Prostate gland (tissue), 2 donors: Measurements from ENCODE around the gene IDUA.

Source experiments
- POLR2A ChIP-seq: fragments of 450-650 bp; IDR thresholded peaks from one replicate; pipeline ENCODE4 v1.6.1; 2016; ENCODE audit warnings: antibody characterized with exemption, mild to moderate bottlenecking
- POLR2AphosphoS5 ChIP-seq: sonication (generic); formaldehyde crosslinking; IDR thresholded peaks from one replicate; pipeline ENCODE4 v1.6.1; 2017; ENCODE audit warnings: antibody characterized with exemption
- TF ChIP-seq, protein P1 (sequence below), 4 experiments: fragments of 200-600 bp in 2 of 4; fragments of 450-650 bp in 2 of 4; sonication (generic) in 2 of 4; IDR thresholded peaks; 1 replicate in 3 of 4; 2 replicates in 1 of 4; pipeline ENCODE4 v1.5.1; 2016 to 2019; ENCODE audit warnings: antibody characterized with exemption in 4 of 4, mild to moderate bottlenecking in 2 of 4, moderate library complexity in 2 of 4

GRCh38 chr4:1017706-1018105 is 30.9 kb downstream of the IDUA start:
- TF ChIP-seq, protein P1, sequence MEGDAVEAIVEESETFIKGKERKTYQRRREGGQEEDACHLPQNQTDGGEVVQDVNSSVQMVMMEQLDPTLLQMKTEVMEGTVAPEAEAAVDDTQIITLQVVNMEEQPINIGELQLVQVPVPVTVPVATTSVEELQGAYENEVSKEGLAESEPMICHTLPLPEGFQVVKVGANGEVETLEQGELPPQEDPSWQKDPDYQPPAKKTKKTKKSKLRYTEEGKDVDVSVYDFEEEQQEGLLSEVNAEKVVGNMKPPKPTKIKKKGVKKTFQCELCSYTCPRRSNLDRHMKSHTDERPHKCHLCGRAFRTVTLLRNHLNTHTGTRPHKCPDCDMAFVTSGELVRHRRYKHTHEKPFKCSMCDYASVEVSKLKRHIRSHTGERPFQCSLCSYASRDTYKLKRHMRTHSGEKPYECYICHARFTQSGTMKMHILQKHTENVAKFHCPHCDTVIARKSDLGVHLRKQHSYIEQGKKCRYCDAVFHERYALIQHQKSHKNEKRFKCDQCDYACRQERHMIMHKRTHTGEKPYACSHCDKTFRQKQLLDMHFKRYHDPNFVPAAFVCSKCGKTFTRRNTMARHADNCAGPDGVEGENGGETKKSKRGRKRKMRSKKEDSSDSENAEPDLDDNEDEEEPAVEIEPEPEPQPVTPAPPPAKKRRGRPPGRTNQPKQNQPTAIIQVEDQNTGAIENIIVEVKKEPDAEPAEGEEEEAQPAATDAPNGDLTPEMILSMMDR (IDR thresholded peaks at IDR 0.05) = no peak
- TF ChIP-seq POLR2A (no peak), POLR2AphosphoS5 (no peak)
